ENCODE results near the gene CDKN2A.
"Not testable (repeated sequence)": the region's sequence is repeated elsewhere in the genome, so short reads cannot be mapped to it uniquely, and the experiment has no call there.

The CDKN2A gene

DNA sequence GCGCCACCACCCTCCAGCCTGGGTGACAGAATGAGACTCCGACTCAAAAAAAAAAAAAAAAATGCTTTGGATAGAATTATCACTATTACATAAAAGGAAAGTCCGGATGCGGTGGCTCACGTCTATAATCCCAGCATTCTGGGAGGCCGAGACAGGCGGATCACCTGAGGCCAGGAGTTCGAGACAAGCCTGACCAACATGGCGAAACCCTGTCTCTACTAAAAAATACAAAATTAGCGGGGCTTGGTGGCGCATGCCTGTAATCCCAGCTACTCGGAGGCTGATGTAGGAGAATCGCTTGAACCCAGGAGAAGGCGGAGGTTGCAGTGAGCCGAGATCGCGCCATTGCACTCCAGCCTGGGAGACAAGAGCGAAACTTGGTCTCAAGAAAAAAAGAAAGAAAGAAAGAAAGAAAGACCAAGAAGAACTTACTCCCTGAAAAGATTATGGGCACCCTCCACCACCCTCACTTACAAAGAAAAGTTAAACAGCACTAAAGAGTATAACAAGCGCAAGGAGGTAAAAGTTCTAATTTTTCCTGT lies 17.8 kb downstream of the CDKN2A start:
- DNase-seq, result no peak

DNA sequence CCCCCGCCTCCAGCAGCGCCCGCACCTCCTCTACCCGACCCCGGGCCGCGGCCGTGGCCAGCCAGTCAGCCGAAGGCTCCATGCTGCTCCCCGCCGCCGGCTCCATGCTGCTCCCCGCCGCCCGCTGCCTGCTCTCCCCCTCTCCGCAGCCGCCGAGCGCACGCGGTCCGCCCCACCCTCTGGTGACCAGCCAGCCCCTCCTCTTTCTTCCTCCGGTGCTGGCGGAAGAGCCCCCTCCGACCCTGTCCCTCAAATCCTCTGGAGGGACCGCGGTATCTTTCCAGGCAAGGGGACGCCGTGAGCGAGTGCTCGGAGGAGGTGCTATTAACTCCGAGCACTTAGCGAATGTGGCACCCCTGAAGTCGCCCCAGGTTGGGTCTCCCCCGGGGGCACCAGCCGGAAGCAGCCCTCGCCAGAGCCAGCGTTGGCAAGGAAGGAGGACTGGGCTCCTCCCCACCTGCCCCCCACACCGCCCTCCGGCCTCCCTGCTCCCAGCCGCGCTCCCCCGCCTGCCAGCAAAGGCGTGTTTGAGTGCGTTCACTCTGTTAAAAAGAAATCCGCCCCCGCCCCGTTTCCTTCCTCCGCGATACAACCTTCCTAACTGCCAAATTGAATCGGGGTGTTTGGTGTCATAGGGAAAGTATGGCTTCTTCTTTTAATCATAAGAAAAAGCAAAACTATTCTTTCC lies 19.3 kb downstream of the CDKN2A start:
- no peak for DNase-seq

DNA sequence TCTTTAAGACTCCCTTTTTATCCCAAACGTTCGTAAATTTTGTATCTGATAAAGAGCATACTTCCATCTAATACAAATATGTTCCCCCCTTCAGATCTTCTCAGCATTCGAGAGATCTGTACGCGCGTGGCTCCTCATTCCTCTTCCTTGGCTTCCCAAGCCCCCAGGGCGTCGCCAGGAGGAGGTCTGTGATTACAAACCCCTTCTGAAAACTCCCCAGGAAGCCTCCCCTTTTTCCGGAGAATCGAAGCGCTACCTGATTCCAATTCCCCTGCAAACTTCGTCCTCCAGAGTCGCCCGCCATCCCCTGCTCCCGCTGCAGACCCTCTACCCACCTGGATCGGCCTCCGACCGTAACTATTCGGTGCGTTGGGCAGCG lies 19.9 kb downstream of the CDKN2A start:
- DNase-seq, result no peak

DNA sequence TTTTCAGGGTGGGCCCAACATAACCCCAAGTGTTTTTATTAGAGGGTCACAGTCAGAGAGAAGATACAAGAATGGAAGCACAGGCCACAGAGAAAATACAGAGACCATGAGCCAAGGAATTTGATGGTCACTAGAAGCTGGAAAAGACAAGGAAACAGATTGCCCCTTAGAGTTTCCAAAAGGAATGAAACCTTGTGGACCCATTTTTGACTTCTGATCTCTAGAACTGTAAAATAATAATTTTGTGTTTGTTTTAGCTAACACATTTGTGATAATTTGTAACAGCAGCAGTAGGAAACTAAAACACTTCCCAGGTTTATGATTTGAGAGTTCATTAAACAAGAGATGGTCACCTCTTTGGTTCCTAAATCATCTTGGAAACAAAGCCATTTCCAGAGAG lies 21.8 kb downstream of the CDKN2A start:
- no peak for DNase-seq

DNA sequence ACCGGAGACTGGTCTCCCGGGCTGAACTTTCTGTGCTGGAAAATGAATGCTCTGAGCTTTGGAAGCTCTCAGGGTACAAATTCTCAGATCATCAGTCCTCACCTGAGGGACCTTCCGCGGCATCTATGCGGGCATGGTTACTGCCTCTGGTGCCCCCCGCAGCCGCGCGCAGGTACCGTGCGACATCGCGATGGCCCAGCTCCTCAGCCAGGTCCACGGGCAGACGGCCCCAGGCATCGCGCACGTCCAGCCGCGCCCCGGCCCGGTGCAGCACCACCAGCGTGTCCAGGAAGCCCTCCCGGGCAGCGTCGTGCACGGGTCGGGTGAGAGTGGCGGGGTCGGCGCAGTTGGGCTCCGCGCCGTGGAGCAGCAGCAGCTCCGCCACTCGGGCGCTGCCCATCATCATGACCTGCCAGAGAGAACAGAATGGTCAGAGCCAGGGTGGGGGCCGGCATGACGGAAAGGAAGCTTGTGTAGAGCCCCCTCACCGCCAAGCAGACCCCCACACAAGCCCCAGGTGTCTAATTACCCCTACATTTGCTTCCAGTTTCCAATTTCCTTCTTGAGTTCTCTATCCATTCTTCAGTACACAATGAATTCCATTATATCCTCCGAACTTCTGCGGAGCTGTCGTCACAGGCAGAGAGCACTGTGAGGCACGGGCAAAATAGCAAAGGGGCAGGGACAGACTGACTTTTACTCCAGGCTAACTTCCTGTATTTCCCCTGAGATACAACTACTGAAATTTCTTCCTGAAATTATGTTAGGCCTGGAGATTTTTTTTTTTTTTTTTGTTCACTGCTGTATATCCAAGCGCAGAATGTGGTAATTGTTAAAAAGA lies 23.2 kb downstream of the CDKN2A start:
- no peak for DNase-seq

DNA sequence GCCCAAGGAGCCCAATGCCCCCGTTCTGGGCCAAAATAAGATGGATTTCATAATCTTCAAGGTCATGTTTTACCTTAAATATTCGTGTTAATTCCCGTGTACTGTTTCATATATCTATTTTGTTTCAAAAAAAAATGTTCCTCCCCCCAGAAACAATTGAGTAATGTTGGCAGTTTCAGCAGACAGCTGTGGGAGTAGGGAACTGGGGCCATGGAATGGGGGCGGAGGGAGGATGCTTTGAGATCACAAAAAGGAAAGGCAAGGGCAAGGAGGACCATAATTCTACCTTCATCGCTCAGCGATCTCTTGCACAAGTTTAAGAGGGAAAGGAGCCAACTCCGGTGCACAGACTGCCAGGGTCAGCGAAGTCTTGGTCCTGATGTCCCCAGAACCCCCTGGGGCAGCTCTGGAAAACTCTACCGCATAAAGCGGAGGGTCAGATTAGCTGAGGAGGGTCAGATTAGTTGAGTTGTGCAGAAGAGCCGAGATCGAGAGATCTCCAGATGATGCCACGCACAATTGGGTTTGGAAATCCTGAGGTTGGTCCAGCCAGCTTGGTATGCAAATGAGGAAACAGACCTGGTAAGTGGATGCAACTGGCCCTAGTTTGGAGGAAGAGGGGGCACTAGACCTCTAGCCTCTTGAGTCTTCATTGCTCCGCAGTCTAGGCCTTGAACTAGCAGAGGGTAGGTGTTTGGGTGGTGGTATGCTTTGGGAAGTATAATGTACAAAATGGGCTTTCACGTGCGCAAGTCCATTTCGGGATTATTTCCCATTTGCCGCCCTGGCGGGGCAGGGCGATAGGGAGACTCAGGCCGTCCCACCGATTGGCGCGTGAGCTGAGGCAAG lies 24.0 kb downstream of the CDKN2A start:
- no peak for DNase-seq

DNA sequence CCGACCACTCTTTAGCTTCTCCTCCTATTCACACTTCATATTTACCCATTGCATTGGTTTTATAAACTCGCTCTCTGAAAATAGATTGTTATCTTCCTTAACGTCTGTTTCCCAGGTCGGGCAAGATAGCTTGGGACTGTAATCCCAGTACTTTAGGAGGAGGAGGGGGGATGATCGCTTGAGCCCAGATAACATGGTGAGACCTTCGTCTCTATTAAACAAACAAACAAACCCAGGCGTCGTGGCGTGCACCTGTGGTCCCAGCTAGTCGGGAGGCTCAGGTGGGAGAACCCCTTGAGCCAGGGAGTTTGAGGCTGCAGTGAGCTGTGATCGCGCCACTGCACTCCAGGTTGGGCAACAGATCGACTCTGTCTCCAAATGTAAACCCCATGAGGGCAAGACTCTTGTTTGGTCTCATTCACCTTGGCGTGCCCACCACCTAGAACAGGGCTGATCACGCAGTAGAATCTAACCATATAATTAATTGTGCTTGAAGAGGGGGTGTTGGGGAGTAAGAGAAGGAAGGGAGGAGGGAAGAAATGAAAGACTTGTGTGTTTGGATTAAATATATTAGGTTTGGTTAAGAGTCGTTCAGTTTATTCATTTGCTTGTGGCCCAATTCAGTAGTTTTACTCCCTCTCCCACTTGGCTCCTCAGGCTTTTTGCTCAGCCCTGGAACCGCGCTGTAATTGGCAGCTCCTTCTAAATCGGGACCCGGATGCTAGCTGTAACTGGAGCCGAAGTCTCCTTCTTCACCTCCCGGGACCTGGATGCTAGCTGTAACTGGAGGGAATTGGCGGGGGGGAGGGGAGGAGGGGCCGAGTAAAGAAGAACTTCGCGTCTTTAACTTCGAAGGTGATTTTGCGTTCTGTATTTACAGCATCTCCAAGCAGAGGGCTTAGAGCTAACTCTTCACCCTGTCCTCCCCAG lies 24.9 kb downstream of the CDKN2A start:
- DNase-seq, result no peak

DNA sequence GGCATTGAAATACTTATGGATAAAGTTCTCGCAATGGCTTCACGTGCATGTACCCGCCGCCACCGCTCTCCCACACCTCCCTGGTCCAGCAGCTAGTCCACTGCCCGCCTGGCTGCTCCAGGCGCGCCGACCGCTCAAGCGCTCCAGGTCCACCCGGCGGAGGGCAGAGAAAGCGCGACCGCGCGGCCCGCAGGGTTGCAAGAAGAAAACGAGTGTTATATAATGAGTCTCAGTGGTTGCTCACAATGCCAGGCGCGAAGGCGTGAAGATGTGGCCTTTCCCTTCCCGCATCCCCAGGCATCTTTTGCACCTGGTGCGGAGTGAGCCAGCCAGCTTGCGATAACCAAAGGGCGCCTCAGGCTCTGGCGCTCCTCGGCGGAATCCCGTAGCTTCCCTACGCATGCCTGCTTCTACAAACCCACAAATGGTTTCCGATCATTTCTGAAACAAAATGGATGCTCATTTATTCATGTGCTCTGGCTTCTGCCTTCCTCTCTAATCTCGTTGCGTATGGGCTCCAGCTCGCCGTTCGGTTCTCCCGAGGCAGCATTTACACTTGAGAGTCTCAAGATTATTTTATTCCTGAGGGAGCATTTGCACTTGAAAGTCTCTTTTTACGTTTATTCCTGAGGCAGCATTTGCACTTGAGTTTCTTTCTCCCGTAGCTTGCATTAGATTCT lies 25.7 kb downstream of the CDKN2A start:
- DNase-seq, result no peak

DNA sequence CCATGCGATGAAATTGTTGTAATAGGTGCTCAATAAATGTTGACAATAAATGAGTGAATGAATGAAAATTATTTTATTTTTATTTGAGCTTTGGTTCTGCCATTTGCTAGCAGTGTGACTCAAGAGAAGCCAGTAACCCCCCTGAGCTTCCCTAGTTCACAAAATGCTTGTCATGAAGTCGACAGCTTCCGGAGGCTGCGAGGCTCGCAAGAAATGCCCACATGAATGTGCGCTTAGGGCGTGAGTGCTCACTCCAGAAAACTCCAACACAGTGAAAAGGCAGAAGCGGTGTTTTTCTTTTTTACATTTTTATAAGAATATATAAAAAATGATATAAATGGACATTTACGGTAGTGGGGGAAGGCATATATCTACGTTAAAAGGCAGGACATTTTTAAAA lies 26.5 kb downstream of the CDKN2A start:
- no peak for DNase-seq

DNA sequence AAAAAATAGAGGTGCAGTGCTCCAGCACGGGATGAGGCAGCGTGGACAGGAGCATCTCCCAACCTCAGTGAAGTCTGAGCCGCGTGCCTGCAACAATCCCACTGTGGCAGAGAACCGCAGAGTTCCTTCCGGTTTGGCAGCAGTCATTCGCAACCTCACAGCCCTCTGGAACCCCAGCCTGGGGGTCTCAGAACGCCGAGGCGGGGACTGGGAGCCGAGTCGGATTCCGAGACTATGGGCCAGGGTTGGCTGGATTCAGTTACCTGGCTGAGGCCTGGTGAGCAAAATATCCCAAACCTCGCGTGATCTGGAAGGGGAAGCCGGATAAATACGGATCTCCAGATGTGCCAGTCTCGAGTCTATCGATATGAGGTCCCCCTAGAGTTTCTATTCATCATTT lies 27.0 kb downstream of the CDKN2A start:
- no peak for DNase-seq

DNA sequence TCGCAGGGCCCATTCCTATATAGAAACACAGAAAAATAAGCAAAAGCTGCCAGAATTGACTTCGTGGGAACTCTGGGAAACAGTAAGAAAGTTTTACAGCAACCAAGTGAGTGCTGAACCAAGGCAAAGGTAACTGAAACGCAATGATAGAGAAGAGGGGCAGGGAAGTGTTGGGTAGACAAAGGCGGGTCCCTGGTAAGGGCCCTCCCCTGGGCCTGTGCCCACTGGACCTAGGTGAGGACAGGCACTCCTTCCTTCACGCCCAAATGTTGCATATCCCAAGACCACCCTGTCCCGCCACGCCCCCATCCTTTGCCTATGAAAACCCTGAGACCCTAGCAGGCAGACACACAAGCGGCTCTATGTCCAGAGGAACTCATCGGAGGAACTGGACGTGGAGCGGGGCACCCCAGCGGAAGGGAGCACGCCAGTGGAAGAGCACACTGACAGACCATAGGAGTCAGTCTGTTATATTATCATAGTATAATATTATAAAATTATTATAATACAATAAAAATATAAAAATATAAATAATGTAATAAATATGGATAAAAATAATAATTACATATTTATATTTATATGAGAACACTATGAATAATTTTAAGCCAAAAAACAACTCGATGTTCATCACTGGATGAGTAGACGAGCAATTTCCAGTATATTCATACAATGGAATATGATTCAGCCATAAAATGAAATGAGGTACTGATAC lies 27.9 kb downstream of the CDKN2A start:
- DNase-seq, result no peak

DNA sequence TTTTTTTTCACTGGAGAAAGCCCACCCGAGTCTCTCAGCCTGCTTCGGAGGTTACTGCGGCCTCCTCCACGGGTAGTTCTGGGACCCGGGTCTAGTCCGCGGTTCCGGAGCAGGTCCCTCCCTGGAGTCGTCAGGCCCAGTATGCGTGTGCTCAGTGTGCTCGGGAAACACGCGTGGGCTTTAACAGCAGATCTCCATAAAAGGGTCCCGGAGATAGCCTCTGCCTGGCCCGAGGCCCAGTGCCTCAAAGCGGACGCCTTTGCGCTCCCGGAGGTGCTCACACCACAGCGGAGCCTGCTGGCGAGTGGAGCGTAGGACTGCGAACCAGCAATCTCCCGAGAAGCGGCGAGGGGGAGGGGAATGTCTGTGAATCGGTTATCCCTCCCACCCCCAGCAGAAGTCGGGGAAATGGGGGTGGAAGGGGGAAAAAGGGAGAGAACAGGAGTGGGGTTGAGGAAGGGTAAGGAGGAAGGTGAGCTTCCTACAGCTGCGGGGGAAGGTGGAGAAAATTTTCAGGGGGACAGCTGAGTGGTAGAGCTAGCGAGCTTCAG lies 28.7 kb downstream of the CDKN2A start:
- DNase-seq, result peak; percentile 33 to 44

DNA sequence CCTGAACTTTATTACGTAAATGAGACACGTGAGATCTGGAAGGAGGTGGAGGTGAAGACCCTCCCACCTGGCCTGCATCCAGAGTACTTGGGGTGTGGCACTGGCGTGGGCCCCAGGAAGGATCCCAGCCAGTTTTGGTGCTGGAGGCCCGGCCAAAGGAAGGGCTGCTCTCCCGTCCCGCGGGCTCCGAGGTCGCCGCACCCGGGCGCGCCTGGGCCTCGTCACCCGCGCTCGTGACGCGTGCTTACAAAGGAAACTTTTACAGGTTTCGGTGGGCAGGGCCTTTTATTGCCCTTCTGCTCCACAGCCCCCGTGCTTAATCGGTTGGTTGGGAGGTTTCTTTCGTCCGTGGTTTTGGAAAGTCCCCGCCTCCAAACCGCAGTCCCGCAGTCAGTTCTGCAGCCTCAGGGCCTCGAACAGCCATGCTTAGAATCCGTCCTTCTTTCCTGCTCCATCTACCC lies 29.2 kb downstream of the CDKN2A start:
- peak in 1 of 2 donors; percentile 42 for DNase-seq

DNA sequence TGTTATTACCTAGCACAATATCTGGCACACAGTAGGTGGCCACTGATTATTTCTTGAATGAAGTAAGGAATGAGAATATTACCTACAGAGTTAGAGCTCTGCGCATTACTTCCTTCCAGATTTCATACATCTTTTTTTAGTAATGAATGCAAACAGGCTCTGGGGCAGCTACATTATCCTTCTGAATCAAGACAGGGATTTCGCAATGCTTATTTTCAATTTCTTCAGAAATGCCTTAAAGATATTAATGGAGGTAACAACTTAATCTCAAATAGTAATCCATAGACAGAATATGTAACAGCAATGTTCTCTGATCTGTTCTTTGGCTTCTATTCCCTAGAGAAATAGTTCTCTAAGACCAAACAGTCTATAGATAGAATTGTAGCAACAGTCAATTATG lies 32.6 kb downstream of the CDKN2A start:
- DNase-seq, result no peak

DNA sequence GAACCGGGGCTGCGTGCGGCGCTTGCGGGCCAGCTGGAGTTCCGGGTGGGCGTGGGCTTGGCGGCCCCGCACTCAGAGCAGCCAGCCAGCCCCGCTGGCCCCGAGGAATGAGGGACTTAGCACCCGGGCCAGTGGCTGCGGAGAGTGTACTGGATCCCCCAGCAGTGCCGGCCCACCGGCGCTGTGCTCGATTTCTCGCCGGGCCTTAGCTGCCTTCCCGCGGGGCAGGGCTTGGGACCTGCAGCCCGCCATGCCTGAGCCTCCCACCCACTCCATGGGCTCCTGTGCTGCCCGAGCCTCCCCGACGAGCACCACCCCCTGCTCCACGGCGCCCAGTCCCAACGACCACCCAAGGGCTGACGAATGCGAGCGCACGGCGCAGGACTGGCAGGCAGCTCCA lies 34.9 kb downstream of the CDKN2A start:
- not testable (repeated sequence) for DNase-seq

DNA sequence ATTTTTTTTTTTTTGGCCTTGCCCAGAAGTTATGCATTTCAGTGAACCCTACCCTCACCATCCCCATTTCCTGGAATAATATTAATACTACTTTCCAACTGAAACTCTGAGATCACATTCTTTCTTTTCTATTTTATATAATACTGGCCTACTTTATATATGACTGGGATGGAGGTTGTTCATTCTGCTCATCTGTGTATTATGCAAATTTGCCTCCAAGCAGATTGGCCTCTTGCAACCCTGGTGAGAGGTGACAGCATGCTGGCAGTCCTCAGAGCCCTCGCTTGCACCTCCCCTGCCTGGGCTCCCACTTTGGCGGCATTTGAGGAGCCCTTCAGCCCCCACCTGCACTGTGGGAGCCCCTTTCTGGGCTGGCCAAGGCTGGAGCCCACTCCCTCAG lies 35.4 kb downstream of the CDKN2A start:
- no peak for DNase-seq

DNA sequence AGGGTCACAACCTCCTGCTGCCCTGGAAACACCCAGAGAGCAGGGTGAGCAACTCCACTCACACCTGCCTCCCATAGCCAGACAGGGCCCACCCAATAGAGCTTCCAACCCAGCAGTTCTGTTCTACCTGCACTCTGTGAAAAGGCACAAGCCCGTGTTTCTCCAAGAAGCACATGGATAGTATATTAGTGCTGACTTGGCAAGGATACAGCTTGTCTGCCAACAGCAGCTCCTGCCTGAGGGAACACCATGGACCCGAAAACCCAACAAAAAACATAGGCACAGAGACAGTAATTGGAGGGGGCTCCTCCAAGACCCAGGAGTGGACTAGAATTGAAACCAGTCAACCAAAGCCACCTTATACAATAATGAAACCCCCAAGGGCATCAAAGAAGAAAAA lies 48.6 kb downstream of the CDKN2A start:
- no peak for DNase-seq

DNA sequence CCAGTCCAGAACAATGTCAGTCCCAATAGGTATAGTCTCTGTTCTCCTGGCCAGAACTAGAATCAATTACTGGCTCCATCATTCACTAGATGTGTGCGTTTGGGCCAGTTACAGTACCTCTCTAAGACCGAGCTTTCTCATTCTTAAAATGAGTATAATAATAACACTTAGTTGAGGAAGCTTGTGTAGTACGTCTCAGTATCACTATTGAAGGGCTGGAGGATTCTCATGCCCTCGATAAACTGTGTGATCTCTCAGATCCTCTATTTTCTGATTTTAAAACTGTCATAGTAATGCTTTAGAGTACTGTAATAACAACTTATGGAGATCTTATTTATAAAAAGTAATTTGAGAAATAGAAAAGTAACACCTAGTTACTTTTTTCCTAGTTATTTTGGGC lies 50.7 kb downstream of the CDKN2A start:
- no peak for DNase-seq

DNA sequence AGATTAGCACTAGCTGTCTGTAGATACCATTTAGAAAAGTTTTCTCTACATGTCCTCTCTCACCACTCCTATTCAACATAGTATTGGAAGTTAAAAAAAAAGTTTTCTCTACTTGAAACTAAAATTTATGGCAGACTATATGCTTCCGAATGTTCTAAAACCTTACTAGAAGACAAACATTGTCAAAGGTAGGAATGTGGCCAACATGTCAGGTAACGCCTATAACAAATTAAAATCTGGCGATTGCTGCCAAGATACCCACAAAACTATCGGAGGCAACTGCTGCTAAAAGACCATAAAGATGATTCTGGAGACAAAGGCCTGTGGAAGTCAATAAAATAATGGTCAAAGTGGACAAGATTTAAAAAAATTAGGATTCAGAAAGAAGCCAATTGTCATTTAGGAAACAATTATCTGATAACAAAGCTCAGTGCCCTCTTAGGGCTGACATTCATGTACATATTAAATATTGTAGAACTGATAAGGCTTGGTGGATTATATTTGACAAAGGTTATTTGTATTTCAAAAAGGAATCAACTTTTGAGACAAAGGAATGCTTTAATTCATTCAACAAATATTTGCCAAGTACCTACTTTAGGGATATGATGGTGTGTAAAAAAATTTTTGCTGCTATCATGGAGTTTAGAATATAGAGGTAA lies 52.7 kb downstream of the CDKN2A start:
- no peak for DNase-seq

DNA sequence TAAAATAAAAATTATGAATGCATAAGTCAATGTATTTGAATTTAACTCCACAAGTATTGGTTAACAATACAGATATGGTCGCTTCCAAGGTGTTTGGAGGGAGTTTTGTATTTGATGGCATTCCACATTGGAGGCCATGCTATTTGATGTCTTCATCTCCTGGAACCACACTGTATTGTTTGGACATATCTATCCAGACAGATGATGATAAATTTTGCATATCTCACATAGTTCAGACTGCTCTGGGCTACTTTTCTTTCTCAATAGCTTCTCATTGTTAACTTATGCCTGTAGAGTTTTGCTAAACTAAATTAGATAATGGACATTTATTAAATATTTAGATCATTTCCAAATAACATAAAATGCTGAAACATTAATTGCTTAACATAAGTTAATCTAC lies 58.0 kb downstream of the CDKN2A start:
- DNase-seq, result no peak
